HG03558 (cell line): ENCODE results near the gene PTPDC1.
"Not testable (repeated sequence)": the region's sequence is repeated elsewhere in the genome, so short reads cannot be mapped to it uniquely, and the experiment has no call there.

Experiments used
- ATAC-seq: cut with Tn5 transposase; IDR thresholded peaks from one replicate; pipeline ENCODE4 v1.9.1; 2021; ENCODE audit warnings: moderate number of reproducible peaks; ENCODE audit not compliant: unreplicated experiment; ENCODE audit errors: extremely low read depth

The PTPDC1 gene

DNA sequence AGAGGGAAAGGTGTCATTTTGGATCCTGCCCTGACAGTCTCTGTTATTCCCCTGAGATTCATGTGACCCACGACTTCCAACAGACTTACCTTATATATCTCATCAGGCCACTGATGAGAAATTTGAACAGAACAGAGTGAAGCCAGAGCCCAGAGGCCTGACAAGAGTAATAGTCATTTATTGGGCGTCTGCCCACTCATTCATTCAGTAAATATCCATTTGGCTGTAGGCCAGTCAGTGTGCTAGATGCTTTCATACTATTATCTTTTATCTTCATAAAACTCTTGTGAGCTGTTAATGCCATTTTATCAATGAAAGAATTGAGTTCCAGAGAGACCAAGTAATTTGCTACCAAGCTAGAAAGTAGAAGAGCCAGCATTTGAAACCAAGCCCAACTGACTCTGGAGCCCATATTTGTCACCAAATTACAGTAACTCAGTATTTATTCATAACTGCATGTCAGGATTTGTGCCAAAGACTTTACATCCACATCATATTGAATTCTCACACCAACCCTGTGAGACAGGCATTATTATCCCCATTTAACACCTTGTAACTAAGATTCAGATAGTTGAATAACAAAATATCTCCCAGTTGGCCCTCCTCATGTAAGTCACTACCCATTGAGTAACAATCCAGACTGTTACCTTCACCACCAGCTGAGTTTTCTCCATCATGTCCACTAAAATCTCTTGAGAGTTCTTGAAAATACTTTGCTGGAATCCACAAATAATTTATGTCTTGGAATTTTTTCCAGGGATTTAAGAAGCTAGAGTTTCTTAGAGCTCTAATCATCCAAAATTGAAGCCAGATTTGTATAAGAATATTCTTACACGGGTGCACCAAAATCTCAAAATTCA, 2.5 kb downstream of the PTPDC1 start:
- no peak for ATAC-seq

DNA sequence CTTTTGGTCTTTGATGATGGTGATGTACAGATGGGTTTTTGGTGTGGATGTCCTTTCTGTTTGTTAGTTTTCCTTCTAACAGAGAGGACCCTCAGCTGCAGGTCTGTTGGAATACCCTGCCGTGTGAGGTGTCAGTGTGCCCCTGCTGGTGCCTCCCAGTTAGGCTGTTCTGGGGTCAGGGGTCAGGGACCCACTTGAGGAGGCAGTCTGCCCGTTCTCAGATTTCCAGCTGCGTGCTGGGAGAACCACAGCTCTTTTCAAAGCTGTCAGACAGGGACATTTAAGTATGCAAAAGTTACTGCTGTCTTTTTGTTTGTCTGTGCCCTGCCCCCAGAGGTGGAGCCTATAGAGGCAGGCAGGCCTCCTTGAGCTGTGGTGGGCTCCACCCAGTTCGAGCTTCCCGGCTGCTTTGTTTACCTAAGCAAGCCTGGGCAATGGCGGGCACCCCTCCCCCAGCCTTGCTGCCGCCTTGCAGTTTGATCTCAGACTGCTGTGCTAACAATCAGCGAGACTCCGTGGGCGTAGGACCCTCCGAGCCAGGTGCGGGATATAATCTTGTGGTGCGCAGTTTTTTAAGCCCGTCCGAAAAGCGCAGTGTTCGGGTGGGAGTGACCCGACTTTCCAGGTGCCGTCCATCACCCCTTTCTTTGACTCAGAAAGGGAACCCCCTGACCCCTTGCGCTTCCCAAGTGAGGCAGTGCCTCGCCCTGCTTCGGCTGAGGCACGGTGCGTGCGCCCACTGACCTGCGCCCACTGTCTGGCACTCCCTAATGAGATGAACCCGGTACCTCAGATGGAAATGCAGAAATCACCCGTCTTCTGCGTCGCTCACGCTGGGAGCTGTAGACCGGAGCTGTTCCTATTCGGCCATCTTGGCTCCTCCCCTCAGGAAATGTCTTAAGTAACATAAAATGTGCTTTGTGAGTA, 10.2 kb downstream of the PTPDC1 start:
- ATAC-seq: not testable (repeated sequence)

DNA sequence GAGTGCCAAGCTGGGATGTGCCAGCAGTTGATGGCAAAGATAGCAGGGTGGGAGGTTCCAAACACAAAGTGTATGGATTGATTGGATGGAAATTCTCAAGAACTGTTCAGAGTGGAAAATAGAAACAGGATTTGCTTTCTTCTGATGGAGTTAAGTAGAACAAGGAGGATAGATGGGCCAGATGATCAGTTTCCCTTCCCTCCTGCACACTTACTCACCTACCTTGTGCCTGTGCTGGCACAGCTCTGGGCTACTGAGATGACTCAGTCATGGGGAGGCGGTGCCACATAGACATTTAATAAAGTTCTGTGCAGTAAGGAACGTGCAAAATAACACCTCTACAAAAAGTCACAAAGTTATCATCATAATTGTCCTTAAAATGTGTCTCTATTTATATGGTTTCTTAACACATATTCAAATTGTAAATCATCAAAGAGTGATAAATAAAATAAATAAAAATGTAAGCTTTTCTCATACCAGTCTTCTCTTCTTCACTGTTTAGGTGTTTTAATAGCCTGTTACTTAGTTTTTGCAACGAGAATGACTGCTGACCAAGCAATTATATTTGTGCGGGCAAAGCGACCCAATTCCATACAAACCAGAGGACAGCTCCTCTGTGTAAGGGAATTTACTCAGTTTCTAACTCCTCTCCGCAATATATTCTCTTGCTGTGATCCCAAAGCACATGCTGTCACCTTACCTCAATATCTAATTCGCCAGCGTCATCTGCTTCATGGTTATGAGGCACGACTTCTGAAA, 12.7 kb downstream of the PTPDC1 start:
- ATAC-seq: no peak

DNA sequence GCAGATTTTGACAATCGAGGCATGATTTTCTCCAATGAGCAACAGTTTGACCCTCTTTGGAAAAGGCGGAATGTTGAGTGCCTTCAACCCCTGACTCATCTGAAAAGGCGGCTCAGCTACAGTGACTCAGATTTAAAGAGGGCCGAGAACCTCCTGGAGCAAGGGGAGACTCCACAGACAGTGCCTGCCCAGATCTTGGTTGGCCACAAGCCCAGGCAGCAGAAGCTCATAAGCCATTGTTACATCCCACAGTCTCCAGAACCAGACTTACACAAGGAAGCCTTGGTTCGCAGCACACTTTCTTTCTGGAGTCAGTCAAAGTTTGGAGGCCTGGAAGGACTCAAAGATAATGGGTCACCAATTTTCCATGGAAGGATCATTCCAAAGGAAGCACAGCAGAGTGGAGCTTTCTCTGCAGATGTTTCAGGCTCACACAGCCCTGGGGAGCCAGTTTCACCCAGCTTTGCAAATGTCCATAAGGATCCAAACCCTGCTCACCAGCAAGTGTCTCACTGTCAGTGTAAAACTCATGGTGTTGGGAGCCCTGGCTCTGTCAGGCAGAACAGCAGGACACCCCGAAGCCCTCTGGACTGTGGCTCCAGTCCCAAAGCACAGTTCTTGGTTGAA, 13.6 kb downstream of the PTPDC1 start:
- no peak for ATAC-seq

DNA sequence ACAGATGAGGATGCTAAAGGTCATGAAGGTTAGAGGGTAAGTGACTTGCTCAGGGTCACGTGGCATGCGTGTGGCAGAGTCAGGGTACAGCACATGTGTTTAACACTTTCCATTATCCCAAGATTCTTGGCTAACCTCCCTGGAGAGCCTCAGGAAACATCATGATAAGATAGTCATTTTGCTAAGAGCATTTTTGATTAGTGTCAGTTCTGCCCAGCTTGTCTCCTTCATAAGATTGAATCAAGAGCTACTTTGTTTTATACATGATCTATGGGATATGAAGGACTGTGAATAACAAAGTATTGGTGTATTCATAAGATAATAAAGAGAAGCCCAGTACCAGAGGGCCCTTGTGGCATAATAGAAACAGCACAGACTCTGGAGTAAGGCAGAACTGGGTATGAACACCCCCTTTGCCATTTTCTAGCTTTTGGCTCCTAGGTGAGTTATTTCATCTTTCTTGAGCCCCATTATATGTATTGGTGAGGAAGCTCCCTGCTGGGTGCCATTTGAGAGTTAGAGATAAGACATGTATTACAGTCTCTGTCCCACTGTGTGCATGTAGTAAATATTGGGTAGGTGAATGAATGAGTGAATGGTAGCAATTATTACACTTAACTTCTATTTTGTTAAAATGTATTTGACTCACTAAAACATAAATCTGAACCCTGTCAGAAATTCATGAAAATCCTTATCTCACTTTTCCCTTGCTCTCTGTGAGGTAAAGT, 16.1 kb downstream of the PTPDC1 start:
- ATAC-seq: no peak

GRCh38 chr9:94101162-94101853, 17.0 kb downstream of the PTPDC1 start:
- no peak for ATAC-seq

- no peak for ATAC-seq
Observed at GRCh38 chr9:94108584-94108983, 24.3 kb downstream of the PTPDC1 start.

- ATAC-seq: no peak
Observed at GRCh38 chr9:94110821-94111252, 26.6 kb downstream of the PTPDC1 start.

- ATAC-seq: no peak
Observed at GRCh38 chr9:94111446-94111845, 27.2 kb downstream of the PTPDC1 start.

DNA sequence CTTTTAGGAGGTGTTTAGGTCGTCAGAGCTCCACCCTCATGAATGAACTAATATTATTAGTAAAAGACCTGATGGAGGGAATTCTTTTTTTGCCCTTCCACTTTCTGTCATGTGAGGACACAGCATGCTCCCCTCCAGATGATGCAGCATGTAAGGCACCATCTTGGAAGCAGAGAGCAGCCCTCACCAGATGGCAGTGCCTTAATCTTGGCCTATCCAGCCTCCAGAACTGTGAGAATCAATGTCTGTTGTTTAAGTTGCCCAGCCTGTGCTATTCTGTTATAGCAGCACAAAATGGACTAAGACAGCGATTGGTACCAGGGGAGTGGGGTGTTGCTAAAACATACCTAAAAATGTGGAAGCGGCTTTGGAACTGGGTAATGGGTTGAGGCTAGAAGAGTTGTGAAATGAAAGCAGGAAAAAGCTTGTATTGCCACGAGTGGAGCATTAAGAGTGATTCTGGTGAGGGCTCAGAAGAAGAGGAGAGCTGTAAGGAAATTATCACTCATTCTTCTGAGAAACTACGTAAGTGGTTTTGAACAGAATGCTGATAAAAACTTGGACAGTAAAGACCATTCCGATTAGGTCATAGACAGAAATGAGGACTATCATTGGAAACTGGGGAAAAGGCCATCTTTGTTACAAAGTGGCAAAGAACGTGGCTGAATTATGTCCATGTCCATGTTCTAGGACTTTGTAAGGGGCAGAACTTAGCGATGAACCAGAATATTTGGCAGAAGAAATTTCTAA, 28.6 kb downstream of the PTPDC1 start:
- no peak for ATAC-seq

DNA sequence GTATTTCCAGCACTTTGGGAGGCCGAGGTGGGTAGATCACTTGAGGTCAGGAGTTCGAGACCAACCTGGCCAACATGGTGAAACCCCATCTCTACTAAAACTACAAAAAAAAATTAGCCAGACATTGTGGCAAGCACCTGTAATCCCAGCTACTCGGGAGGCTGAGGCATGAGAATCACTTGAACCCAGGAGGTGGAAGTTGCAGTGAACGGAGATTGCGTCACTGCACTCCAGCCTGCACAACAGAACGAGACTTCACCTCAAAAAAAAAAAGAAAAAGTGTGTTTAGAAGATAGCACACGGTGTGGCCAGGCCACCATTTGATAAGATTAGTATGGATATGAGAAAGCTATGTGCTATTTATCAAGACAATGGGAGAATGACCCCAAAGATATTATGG, 35.8 kb downstream of the PTPDC1 start:
- not testable (repeated sequence) for ATAC-seq

DNA sequence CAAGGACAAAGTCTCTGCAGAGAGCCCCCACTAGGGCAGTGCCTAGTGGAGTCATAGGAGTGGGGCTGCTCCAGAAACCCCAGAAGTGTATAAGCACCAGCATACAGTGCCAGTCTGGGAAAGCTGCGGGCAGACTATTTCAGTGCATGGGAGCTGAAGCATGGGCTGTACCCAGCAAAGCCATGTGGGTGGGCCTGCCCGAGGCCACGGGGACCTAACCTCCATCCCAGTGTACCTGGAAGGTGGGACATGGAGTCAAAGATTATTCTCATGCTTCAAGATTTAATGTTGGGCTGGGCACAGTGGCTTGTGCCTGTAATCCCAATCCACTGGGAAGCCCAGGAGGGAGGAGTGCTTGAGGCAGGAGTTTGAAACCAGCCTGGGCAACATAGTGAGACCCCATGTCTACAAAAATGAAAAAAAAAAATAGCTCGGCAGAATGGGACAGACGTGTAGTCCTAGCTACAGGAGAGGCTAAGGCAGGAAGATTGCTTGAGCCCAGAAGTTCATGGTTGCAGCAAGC, 36.7 kb downstream of the PTPDC1 start:
- ATAC-seq: no peak

DNA sequence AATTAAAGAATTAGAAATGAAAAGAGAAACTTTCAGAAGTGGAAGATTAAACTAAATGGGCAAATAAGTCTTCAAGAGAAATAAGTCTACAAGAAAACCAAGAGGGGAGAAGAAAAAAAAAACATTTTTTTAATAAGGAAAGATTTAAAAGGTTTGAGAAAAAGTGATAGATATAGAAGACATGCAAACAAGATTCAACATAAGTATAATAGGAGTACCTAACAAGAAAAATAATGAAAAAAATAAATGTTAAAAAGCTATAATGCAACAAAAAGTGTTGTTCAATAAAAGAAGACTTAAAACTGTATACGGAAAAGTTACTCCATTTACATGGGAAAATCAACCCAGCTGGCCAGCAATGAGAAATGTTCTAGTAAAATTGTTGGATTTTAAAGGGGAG, 42.6 kb downstream of the PTPDC1 start:
- no peak for ATAC-seq

DNA sequence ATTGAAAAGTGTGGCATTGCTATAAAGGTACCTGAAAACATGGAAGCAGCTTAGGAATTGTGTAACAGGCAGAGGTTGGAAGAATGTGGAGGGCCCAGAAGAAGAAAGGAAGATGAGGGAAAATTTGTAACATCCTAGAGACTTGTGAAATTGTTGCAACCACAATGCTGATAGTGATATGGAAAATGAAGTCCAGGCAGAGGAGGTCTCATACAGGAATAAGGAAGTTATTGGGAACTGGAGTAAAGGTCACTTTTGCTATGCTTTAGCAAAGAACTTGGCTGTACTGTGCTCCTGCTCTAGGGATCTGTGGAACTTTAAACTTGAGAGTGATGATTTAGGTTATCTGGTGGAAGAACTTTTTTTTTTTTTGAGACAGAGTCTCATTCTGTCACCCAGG, 43.5 kb downstream of the PTPDC1 start:
- no peak for ATAC-seq

- no peak for ATAC-seq
Observed at GRCh38 chr9:94128580-94128979, 44.3 kb downstream of the PTPDC1 start.

- ATAC-seq: no peak
Observed at GRCh38 chr9:94134629-94135028, 50.4 kb downstream of the PTPDC1 start.

DNA sequence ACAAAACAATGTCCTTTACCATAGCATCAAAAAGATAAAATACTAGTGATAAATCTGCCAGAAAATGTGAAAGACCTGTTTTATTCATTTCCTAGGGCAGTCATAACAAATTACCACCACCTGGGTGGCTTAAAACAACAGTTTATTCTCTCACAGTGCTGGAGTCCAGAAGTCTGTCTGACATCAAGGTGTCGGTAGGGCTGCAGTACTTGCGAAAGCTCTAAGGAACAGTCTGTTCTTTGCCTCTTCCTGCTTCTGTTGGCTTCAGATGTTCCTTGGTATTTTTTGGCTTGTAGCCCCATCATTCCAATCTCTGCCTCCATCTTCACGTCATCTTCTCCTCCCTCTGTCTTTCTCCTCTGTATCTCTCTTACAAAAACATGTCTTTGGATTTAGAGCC, 51.0 kb downstream of the PTPDC1 start:
- ATAC-seq: no peak
